Esophagus muscularis mucosa (tissue), 3 donors: ENCODE measurements around the gene JARID2.

Experiments used
- POLR2A ChIP-seq: fragments of 450-650 bp; IDR thresholded peaks from one replicate; pipeline ENCODE4 v1.6.1; 2017; ENCODE audit warnings: antibody characterized with exemption, moderate library complexity, mild to moderate bottlenecking, low read depth
- POLR2AphosphoS5 ChIP-seq, 2 donors: sonication (generic); formaldehyde crosslinking; IDR thresholded peaks; one replicate each; pipeline ENCODE4 v1.6.1; 2017; ENCODE audit warnings: antibody characterized with exemption in 2 of 2
- TF ChIP-seq, protein P1 (sequence below), 3 experiments: fragments of 200-600 bp in 2 of 3; fragments of 450-650 bp in 1 of 3; sonication (generic) in 2 of 3; IDR thresholded peaks; one replicate each; pipeline ENCODE4 v1.5.1; 2017 to 2019; ENCODE audit warnings: antibody characterized with exemption in 3 of 3, mild to moderate bottlenecking in 2 of 3, moderate library complexity in 1 of 3

DNA sequence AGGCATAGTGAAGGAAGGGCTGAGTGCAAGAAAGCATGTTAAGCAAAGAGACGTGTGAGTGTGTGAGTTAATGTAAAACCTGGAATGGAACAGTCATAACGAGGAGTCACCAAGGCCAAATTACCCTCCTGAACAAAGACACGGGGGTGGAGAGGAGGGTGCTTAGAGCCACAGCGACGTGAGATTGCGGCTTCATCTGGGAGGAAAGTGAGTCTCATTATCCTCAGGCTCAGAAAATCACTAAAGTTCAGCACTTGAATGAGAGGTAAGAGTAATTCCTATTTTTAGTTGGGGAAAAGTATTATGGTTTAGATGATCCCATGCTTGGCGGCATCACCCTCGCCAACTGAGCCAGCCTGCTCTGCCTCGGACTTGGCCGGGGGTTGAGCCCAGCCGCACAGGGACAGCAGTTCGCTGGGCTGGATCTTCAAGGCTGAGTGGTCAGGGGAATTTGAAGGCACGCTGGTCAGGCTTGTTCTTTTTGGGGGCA lies 280.4 kb downstream of the JARID2 start:
- TF ChIP-seq, protein P1, sequence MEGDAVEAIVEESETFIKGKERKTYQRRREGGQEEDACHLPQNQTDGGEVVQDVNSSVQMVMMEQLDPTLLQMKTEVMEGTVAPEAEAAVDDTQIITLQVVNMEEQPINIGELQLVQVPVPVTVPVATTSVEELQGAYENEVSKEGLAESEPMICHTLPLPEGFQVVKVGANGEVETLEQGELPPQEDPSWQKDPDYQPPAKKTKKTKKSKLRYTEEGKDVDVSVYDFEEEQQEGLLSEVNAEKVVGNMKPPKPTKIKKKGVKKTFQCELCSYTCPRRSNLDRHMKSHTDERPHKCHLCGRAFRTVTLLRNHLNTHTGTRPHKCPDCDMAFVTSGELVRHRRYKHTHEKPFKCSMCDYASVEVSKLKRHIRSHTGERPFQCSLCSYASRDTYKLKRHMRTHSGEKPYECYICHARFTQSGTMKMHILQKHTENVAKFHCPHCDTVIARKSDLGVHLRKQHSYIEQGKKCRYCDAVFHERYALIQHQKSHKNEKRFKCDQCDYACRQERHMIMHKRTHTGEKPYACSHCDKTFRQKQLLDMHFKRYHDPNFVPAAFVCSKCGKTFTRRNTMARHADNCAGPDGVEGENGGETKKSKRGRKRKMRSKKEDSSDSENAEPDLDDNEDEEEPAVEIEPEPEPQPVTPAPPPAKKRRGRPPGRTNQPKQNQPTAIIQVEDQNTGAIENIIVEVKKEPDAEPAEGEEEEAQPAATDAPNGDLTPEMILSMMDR (IDR thresholded peaks at IDR 0.05): no peak
- TF ChIP-seq POLR2A: no peak
- TF ChIP-seq POLR2AphosphoS5 (IDR thresholded peaks at IDR 0.05): no peak
